ENCODE measurements around the gene P2RX2. TPM values are rescaled to one million over a fixed set of nuclear protein-coding genes. Genes with fewer than 3 reads are reported as not detected.

P2RX2 gene
- total RNA-seq, 1 donor from 2014 or later: not detected

DNA sequence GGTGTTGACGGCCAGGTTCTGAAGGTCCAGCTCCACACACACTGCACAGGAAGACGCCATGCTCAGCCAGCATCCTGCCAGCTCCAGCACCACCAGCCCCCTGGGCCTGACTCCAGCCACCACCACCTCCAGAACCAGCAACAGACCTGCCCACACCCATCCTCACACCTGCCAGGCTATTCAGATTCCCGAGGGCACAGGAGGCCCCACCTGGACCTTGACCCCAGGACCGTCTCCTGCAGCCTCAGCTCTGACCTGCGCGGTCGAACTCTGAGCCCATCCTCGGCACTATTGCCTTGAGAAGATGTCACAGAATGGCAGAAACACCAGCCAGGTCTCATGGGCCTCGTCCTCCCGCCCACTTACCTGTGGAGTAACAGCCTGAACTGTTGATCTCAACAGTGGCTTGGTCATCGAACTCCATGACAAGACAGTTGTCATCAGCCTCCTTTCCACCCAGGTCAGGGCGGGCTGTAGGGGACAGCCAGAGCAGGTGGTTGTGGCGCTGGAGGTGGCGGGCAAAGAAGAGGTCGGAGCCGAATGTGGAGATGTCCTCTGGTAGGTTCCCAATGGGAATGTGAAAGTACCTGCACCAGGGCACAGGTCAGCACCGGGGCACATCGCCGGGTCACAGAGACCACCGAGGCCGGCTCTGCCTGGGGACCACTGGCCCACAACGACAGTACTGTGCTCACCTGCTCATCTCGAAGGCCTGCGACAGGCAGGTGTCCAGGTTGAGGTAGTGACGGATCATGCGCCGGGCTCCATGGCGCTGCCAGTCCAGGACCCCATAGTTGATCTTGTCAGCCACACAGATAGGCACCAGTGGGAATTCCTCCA lies 23.5 kb downstream of the P2RX2 start:
- peaks cover 40% of the 10 kb centered on the region for H3K36me3 Mint-ChIP-seq

DNA sequence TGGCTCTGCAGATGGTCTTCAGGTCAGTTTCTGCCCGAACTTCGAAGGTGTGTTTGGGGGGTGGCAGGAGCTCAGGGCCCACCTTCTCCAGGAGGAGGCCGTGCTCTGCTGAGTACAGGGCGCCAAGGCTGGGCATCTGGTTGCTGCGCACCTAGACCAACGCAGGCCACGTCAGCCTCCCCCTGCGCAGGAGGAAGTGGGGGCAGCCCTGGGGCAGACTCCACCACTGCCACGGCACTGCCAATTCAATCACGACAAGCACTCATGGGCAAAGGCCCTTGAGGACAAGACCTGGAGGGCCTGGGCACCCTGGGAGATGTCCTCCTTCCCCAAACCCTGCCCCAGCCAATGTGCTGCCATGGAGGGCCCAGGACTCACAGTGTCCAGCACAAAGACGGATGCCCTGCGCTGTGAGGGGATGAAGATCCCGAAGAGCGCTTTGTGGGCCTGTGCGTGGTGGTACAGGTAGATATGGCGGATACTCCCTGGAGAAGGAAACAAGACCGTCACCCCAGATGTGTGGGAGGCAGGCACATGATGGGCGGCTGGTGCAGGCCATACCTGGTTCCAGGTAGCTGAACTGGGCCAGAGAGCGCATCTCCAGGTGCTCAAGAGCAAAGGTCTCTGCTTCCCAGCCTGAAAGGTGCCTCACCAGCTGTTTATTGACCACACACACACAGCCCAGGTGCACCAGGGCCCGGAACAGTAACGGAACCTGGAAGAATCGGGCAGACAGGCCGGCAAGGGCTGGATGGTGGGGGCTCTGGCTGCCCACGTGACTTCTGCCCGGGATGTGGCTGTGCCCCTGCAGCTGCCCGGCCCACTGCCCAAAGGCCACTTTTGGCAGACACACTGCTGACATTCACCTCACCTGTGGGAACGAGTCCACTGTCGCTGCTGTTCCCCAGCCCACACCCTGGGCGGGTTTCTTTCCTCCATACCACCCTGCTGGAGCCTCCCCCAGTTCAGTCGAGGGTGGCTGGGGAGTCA lies 24.6 kb downstream of the P2RX2 start:
- no peak overlapping the region for H3K27ac ChIP-seq
- no peak overlapping the region for H3K4me2 ChIP-seq
- no peak overlapping the region for H3K4me3 ChIP-seq
- no peak for TF ChIP-seq EZH2phosphoT487 (IDR thresholded peaks at IDR 0.05)
- TF ChIP-seq, protein P1, sequence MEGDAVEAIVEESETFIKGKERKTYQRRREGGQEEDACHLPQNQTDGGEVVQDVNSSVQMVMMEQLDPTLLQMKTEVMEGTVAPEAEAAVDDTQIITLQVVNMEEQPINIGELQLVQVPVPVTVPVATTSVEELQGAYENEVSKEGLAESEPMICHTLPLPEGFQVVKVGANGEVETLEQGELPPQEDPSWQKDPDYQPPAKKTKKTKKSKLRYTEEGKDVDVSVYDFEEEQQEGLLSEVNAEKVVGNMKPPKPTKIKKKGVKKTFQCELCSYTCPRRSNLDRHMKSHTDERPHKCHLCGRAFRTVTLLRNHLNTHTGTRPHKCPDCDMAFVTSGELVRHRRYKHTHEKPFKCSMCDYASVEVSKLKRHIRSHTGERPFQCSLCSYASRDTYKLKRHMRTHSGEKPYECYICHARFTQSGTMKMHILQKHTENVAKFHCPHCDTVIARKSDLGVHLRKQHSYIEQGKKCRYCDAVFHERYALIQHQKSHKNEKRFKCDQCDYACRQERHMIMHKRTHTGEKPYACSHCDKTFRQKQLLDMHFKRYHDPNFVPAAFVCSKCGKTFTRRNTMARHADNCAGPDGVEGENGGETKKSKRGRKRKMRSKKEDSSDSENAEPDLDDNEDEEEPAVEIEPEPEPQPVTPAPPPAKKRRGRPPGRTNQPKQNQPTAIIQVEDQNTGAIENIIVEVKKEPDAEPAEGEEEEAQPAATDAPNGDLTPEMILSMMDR (IDR thresholded peaks at IDR 0.05): no peak
- TF ChIP-seq EZH2 (IDR thresholded peaks at IDR 0.05): no peak
- no peak overlapping the region for H2AFZ ChIP-seq (replicated peaks)
- Mint-ChIP-seq H3K27me3 (ENCODE audit: insufficient read depth, low read depth) (peaks cover 7% of the 10 kb centered on the region), H3K36me3 (peaks cover 38% of the 10 kb centered on the region), H3K4me3 (no peak overlapping the region), H3K4me1 (no peaks in the 10 kb centered on the region), H3K9me3 (no peaks in the 10 kb centered on the region), H3K27ac (no peak overlapping the region)
- DNase-seq (ENCODE audit: low spot score): no peak
- H3K36me3 ChIP-seq: no peaks in the 10 kb centered on the region
- H4K20me1 ChIP-seq (ENCODE audit: low read depth): peaks cover 13% of the 10 kb centered on the region
- no peaks in the 10 kb centered on the region for H3K4me1 ChIP-seq
- peaks cover 14% of the 10 kb centered on the region for H3F3A ChIP-seq (ENCODE audit: low read depth)
- no peaks in the 10 kb centered on the region for H3K79me2 ChIP-seq (ENCODE audit: low read depth)
- no peak overlapping the region for H3K9ac ChIP-seq
- H3K27me3 ChIP-seq: no peaks in the 10 kb centered on the region
- no peaks in the 10 kb centered on the region for H3K9me3 ChIP-seq (ENCODE audit: low read depth)

More for the DNA sequence above, 23.5 kb downstream of the P2RX2 start:
- H4K20me1 ChIP-seq (ENCODE audit: low read depth): peaks cover 17% of the 10 kb centered on the region
- no peak overlapping the region for H3K27ac ChIP-seq
- H3K9me3 ChIP-seq (ENCODE audit: low read depth): no peaks in the 10 kb centered on the region
- H3K9me3 Mint-ChIP-seq: no peaks in the 10 kb centered on the region
- H3K27me3 Mint-ChIP-seq (ENCODE audit: insufficient read depth, low read depth): peaks cover 9% of the 10 kb centered on the region
- H3K4me1 ChIP-seq: no peaks in the 10 kb centered on the region
- H3K4me1 Mint-ChIP-seq: no peaks in the 10 kb centered on the region
- no peak overlapping the region for H2AFZ ChIP-seq (replicated peaks)
- DNase-seq (ENCODE audit: low spot score): no peak
- no peaks in the 10 kb centered on the region for H3K27me3 ChIP-seq
- H3F3A ChIP-seq (ENCODE audit: low read depth): peaks cover 14% of the 10 kb centered on the region
- no peak overlapping the region for H3K9ac ChIP-seq
- no peak overlapping the region for H3K4me3 Mint-ChIP-seq
- H3K79me2 ChIP-seq (ENCODE audit: low read depth): no peaks in the 10 kb centered on the region
- H3K36me3 ChIP-seq: no peaks in the 10 kb centered on the region
- TF ChIP-seq EZH2 (IDR thresholded peaks at IDR 0.05) (no peak), EZH2phosphoT487 (IDR thresholded peaks at IDR 0.05) (no peak)
- TF ChIP-seq, protein P1 (IDR thresholded peaks at IDR 0.05): no peak
- no peak overlapping the region for H3K4me2 ChIP-seq
- no peak overlapping the region for H3K4me3 ChIP-seq
- H3K27ac Mint-ChIP-seq: no peak overlapping the region

DNA sequence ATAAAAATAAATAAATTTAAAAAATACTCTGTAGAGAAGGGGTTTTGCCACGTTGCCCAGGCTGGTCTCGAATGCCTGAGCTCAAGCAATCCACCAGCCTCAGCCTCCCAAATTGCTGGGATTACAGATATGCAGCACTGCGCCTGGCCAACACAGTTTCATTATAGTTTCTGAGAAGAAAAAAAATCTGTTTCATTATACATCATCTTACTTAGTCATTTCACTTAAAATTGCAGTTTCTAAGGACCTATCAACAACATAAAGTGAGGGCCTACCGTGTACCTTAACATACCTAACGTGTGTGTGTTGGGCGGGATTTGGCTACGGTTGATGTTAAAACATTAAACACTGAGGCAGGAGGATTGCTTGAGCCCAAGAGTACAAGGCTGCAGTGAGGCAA lies 28.3 kb downstream of the P2RX2 start:
- H3K4me1 Mint-ChIP-seq: no peaks in the 10 kb centered on the region
- Histone ChIP-seq H3K27me3 (no peaks in the 10 kb centered on the region), H3K9me3 (ENCODE audit: low read depth) (no peaks in the 10 kb centered on the region), H3F3A (ENCODE audit: low read depth) (no peaks in the 10 kb centered on the region), H3K4me2 (no peak overlapping the region), H3K9ac (no peak overlapping the region), H3K4me3 (no peak overlapping the region), H3K4me1 (no peaks in the 10 kb centered on the region), H3K79me2 (ENCODE audit: low read depth) (no peaks in the 10 kb centered on the region), H4K20me1 (ENCODE audit: low read depth) (peaks cover 12% of the 10 kb centered on the region), H2AFZ (replicated peaks) (no peak overlapping the region), H3K36me3 (no peaks in the 10 kb centered on the region), H3K27ac (no peak overlapping the region)
- TF ChIP-seq, protein P1 (IDR thresholded peaks at IDR 0.05): no peak
- TF ChIP-seq EZH2phosphoT487 (IDR thresholded peaks at IDR 0.05): no peak
- TF ChIP-seq EZH2 (IDR thresholded peaks at IDR 0.05): no peak
- H3K4me3 Mint-ChIP-seq: no peak overlapping the region
- DNase-seq (ENCODE audit: low spot score): no peak
- no peak overlapping the region for H3K27ac Mint-ChIP-seq
- no peaks in the 10 kb centered on the region for H3K9me3 Mint-ChIP-seq
- H3K36me3 Mint-ChIP-seq: peaks cover 34% of the 10 kb centered on the region
- H3K27me3 Mint-ChIP-seq (ENCODE audit: insufficient read depth, low read depth): peaks cover 6% of the 10 kb centered on the region

All from neural progenitor cell (in vitro differentiated cells).